HEK293 (cell line): ENCODE data around the gene CCSER2.

Experiments
- CTCF ChIA-PET: fragments of 350-600 bp; formaldehyde crosslinking; extraction: SDS; loops from one replicate; lab custom pipeline; 2021; ENCODE audit warnings: antibody characterized with exemption; lab: Yijun Ruan, JAX
- POLR2A ChIA-PET: fragments of 300-600 bp; formaldehyde crosslinking; extraction: SDS; loops from one replicate; lab custom pipeline; 2020; ENCODE audit warnings: antibody characterized with exemption, inconsistent platforms; lab: Yijun Ruan, JAX
- H3K27ac ChIP-seq: fragments of 200-500 bp; sonication (Bioruptor generic); 2 replicates; pipeline ENCODE4 v1.5.1; 2014; ENCODE audit warnings: low read depth, low read length, control low read depth, inconsistent platforms; ENCODE audit errors: extremely low read depth
- H3K36me3 ChIP-seq, 2 experiments: fragments of 200-500 bp in 1 of 2; sonication (Bioruptor generic) in 1 of 2; 1 replicate in 1 of 2; 2 replicates in 1 of 2; pipeline ENCODE4 v1.5.1; 2014 to 2017; ENCODE audit warnings: inconsistent platforms in 2 of 2, low read length in 2 of 2; ENCODE audit not compliant: control insufficient read depth in 2 of 2, insufficient read depth in 1 of 2
- H3K4me1 ChIP-seq: fragments of 200-500 bp; sonication (Bioruptor generic); 2 replicates; pipeline ENCODE4 v1.5.1; 2014; ENCODE audit warnings: mild to moderate bottlenecking, low read length, inconsistent platforms; ENCODE audit not compliant: control insufficient read depth, insufficient read depth
- H3K4me3 ChIP-seq: 2 replicates; pipeline ENCODE4 v1.5.1; 2011; ENCODE audit warnings: low read depth, mild to moderate bottlenecking, control low read depth, low read length, moderate library complexity
- H3K9me3 ChIP-seq: fragments of 200-500 bp; sonication (Bioruptor generic); 2 replicates; pipeline ENCODE4 v1.5.1; 2014; ENCODE audit warnings: low read depth, low read length, inconsistent platforms; ENCODE audit not compliant: control insufficient read depth, insufficient read depth
- HIC1 ChIP-seq: fragments of 450-650 bp; formaldehyde crosslinking; IDR thresholded peaks from 2 replicates; pipeline ENCODE4 v1.5.1; 2016; ENCODE audit warnings: missing biosample characterization, missing genetic modification characterization
- KLF1 ChIP-seq: fragments of 450-650 bp; formaldehyde crosslinking; IDR thresholded peaks from 2 replicates; pipeline ENCODE4 v1.5.1; 2016; ENCODE audit warnings: missing biosample characterization, missing genetic modification characterization
- MYNN ChIP-seq: fragments of 450-650 bp; formaldehyde crosslinking; IDR thresholded peaks from 2 replicates; pipeline ENCODE4 v1.5.1; 2016; ENCODE audit warnings: missing biosample characterization, missing genetic modification characterization, borderline replicate concordance
- OVOL3 ChIP-seq: fragments of 450-650 bp; formaldehyde crosslinking; IDR thresholded peaks from 2 replicates; pipeline ENCODE4 v1.5.1; 2016; ENCODE audit warnings: missing biosample characterization, missing genetic modification characterization
- PRDM4 ChIP-seq: fragments of 450-650 bp; formaldehyde crosslinking; IDR thresholded peaks from 2 replicates; pipeline ENCODE4 v1.5.1; 2017; ENCODE audit warnings: missing biosample characterization, missing genetic modification characterization
- REST ChIP-seq: fragments of 450-650 bp; formaldehyde crosslinking; IDR thresholded peaks from 2 replicates; pipeline ENCODE4 v1.5.1; 2016; ENCODE audit warnings: missing biosample characterization, missing genetic modification characterization
- SALL2 ChIP-seq: fragments of 450-650 bp; formaldehyde crosslinking; IDR thresholded peaks from 2 replicates; pipeline ENCODE4 v1.5.0; 2017; ENCODE audit warnings: missing biosample characterization, mild to moderate bottlenecking, missing genetic modification characterization, borderline replicate concordance
- TRIM28 ChIP-seq: IDR thresholded peaks from 2 replicates; pipeline ENCODE4 v1.6.1; 2011; ENCODE audit warnings: low read length, control low read depth, borderline replicate concordance
- ZBTB11 ChIP-seq: fragments of 450-650 bp; formaldehyde crosslinking; conservative IDR thresholded peaks from 2 replicates; pipeline ENCODE4 v1.5.1; 2016; ENCODE audit warnings: low read depth, missing biosample characterization, missing genetic modification characterization
- ZBTB48 ChIP-seq: fragments of 450-650 bp; formaldehyde crosslinking; IDR thresholded peaks from 2 replicates; pipeline ENCODE4 v1.5.1; 2016; ENCODE audit warnings: missing biosample characterization, missing genetic modification characterization
- ZNF202 ChIP-seq: fragments of 450-650 bp; formaldehyde crosslinking; IDR thresholded peaks from 2 replicates; pipeline ENCODE4 v1.5.1; 2016; ENCODE audit warnings: missing biosample characterization, missing genetic modification characterization, borderline replicate concordance
- ZNF221 ChIP-seq: fragments of 450-650 bp; formaldehyde crosslinking; IDR thresholded peaks from 2 replicates; pipeline ENCODE4 v1.5.1; 2017; ENCODE audit warnings: missing biosample characterization, missing genetic modification characterization, borderline replicate concordance
- ZNF521 ChIP-seq: fragments of 450-650 bp; formaldehyde crosslinking; IDR thresholded peaks from 2 replicates; pipeline ENCODE4 v1.5.1; 2017; ENCODE audit warnings: missing biosample characterization, mild to moderate bottlenecking, missing genetic modification characterization
- ZNF580 ChIP-seq: fragments of 450-650 bp; formaldehyde crosslinking; IDR thresholded peaks from 2 replicates; pipeline ENCODE4 v1.5.1; 2016; ENCODE audit warnings: missing biosample characterization, missing genetic modification characterization
- ZNF664 ChIP-seq: fragments of 450-650 bp; formaldehyde crosslinking; IDR thresholded peaks from 2 replicates; pipeline ENCODE4 v1.5.1; 2016; ENCODE audit warnings: missing biosample characterization, missing genetic modification characterization
- ZSCAN16 ChIP-seq: fragments of 450-650 bp; formaldehyde crosslinking; IDR thresholded peaks from 2 replicates; pipeline ENCODE4 v1.5.1; 2016; ENCODE audit warnings: missing biosample characterization, missing genetic modification characterization
- TF ChIP-seq, protein P1 (sequence below): fragments of 450-650 bp; formaldehyde crosslinking; IDR thresholded peaks from 2 replicates; pipeline ENCODE4 v1.5.1; 2017; ENCODE audit warnings: missing biosample characterization, missing genetic modification characterization
- TF ChIP-seq, protein P2 (sequence below): fragments of 450-650 bp; formaldehyde crosslinking; IDR thresholded peaks from 2 replicates; pipeline ENCODE4 v1.5.1; 2016; ENCODE audit warnings: missing biosample characterization, missing genetic modification characterization

The CCSER2 gene

DNA sequence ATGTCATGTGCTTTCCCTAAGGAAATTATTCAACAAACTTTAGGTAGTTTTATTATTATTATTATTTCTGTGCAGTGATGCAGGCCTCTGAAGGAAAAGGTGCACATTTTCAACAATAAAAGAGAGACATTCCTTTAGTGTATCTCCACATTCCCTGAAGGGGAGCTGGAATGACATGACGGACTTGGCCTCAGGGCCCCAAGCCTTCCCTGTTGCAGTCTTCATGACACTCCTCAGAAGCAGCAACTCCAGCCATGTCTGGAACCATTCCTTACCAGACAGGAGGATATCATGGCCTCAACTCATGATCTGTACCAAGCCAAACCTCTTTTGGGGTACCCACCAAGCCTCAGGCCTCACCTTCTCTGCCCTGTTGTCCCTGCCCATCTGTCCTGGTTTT is 35.2 kb upstream of the CCSER2 start:
- POLR2A ChIA-PET: no interaction called here
- Histone ChIP-seq H3K4me1 (no peaks in the 10 kb centered on the region), H3K36me3 (no peaks in the 10 kb centered on the region), H3K9me3 (no peaks in the 10 kb centered on the region), H3K27ac (no peak overlapping the region), H3K4me3 (no peak overlapping the region)
- TF ChIP-seq ZNF221: no peak
- TF ChIP-seq, protein P1, sequence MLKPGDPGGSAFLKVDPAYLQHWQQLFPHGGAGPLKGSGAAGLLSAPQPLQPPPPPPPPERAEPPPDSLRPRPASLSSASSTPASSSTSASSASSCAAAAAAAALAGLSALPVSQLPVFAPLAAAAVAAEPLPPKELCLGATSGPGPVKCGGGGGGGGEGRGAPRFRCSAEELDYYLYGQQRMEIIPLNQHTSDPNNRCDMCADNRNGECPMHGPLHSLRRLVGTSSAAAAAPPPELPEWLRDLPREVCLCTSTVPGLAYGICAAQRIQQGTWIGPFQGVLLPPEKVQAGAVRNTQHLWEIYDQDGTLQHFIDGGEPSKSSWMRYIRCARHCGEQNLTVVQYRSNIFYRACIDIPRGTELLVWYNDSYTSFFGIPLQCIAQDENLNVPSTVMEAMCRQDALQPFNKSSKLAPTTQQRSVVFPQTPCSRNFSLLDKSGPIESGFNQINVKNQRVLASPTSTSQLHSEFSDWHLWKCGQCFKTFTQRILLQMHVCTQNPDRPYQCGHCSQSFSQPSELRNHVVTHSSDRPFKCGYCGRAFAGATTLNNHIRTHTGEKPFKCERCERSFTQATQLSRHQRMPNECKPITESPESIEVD (tag by site-specific recombination): no peak
- TF ChIP-seq ZBTB11: no peak
- no peak for TF ChIP-seq ZNF521 (tag by site-specific recombination)
- TF ChIP-seq ZNF202: no peak
- TF ChIP-seq ZSCAN16: no peak
- TF ChIP-seq ZNF580 (tag by site-specific recombination): no peak
- no peak for TF ChIP-seq OVOL3 (tag by site-specific recombination)
- TF ChIP-seq KLF1 (tag by site-specific recombination): no peak
- TF ChIP-seq ZNF664 (tag by site-specific recombination): no peak
- TF ChIP-seq PRDM4 (tag by site-specific recombination): no peak
- TF ChIP-seq SALL2: no peak
- TF ChIP-seq, protein P2, sequence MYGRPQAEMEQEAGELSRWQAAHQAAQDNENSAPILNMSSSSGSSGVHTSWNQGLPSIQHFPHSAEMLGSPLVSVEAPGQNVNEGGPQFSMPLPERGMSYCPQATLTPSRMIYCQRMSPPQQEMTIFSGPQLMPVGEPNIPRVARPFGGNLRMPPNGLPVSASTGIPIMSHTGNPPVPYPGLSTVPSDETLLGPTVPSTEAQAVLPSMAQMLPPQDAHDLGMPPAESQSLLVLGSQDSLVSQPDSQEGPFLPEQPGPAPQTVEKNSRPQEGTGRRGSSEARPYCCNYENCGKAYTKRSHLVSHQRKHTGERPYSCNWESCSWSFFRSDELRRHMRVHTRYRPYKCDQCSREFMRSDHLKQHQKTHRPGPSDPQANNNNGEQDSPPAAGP (tag by site-specific recombination): no peak
- TF ChIP-seq REST (tag by site-specific recombination): no peak
- no peak for TF ChIP-seq ZBTB48 (tag by site-specific recombination)
- TF ChIP-seq HIC1 (tag by site-specific recombination): no peak
- TF ChIP-seq MYNN: no peak
- no peak for TF ChIP-seq TRIM28
- CTCF ChIA-PET: interaction anchor here (0.6 to 0.9 kb wide), 2 partner anchors 30 to 59 kb away, joined by 3 to 4 read pairs; no protein-coding TSS in a partner anchor
